Renal cortical epithelial cell (primary cell): ENCODE measurements around the gene FAM136A. TPM values are rescaled to one million over a fixed set of nuclear protein-coding genes. Genes with fewer than 3 reads are reported as not detected.
"Not testable (repeated sequence)": the region's sequence is repeated elsewhere in the genome, so short reads cannot be mapped to it uniquely, and the experiment has no call there.

Source experiments
- DNase-seq: peaks from one replicate; pipeline ENCODE4 v3.0.0-alpha.2; 2011; ENCODE audit warnings: low read depth
- total RNA-seq: library from RNA; depleted of rRNA; stranded (reverse); fragments of >200 nt; gene quantifications from 2 replicates; pipeline ENCODE4 v1.2.3, GENCODE V29; 2014

The FAM136A gene
- total RNA-seq, 1 donor from 2014 or later: 48.4 TPM

DNA sequence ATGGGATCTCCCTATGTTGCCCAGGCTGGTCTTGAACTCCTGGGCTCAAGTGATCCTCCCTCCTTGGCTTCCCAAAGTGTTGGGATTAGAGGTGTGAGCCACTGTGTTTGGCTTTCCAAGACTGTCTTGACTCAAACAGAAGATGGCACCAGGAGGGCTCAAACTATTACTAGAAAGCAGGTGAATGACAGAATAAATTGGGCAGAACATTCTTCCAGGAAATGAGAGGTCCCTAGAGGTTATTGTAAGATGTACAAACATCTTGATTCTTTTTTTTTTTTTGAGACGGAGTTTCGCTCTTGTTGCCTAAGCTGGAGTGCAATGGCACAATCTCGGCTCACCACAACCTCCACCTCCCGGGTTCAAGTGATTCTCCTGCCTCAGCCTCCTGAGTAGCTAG, 4.0 kb downstream of the FAM136A start:
- not testable (repeated sequence) for DNase-seq

DNA sequence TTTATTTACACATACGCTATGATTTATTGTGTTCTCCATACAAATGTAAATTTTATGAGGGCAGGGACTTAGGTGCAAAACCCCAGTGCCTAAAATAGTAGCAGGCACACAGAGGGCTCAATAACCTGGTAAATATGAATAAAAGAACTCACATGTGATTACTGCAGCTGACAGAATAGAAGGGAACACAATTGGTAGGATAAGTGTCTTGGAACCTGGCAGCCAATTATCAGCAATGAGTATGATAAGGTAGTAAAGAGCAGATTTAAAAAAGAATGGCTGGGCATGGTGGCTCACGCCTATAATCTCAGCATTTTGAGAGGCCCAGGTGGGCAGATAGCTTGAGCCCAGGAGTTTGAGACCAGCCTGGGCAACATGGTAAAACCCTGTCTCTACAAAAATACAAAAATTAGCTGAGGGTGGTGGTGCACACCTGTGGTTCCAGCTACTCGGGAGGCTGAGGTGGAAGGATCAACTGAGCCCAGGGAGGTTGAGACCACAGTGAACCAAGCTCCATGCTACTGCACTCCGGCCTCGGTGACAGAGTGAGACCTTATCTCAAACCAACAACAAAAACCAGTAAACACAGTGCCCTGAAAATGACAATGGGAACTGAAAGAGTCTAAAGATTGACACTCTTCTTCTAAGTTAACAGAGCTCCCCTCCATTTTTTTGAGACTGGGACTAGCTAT, 18.2 kb downstream of the FAM136A start:
- DNase-seq: no peak

DNA sequence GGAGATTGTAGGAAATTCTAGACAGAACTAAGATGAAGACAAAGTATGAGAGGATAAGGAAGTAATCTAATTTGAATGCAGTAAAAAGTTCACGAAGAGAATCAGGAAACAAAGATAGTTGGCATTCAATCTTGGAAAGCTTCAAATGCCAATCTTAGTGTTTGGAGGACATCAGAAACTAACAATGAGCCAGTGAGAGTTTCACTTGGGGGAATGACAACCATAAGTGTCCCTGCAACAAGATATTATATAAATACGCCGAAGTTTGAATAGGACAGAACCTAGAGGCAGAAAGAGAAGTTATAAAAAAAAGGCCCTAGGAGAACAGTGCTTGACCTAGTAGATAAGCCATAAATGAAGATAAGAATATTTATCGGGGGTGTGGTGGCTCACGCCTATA, 19.4 kb downstream of the FAM136A start:
- DNase-seq: no peak

DNA sequence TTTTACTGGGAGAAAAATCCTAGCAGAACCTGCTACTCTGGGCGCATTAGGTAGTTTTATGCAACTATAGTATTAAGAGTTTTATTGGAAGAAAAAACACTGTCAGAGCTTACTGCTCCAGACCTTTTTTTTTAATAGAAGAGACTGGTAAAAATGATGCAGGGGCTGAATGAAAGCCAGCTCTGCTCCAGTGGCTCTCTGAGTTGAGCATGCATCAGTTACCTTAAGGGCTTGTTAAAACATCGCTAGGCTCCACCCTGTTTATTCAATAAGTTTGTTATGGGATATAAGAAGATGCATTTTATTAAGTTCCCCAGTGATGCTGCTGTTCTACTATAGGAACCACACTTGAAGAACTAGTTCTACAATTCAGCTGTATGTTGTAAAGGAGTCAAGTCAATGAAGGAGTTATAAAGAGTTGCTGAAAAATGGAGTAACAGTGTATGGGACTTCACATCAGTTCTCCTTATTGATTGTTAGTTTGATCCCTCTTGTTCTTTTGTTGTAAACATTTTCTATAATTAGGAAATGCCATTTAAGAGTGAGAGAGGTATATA, 21.5 kb downstream of the FAM136A start:
- DNase-seq: no peak

DNA sequence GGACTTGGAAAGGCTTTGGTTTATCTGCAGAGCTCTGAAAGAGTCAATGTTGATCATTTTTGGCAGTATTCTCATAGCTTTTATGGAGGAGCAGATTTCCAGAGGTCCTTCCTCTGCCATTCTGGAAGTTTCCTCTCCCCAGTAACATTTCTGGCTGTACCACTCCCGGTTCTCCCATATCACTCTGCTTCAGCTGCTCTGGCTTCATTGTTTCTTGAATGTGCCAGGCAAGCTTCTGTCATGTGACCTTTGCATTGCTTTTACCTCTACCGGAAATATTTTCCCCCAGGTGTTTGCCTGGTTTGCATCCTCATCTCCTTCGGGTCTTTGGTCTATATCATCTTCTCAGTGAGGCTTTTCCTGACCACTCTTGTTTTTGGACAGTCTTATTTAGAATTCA, 31.5 kb downstream of the FAM136A start:
- DNase-seq: no peak

DNA sequence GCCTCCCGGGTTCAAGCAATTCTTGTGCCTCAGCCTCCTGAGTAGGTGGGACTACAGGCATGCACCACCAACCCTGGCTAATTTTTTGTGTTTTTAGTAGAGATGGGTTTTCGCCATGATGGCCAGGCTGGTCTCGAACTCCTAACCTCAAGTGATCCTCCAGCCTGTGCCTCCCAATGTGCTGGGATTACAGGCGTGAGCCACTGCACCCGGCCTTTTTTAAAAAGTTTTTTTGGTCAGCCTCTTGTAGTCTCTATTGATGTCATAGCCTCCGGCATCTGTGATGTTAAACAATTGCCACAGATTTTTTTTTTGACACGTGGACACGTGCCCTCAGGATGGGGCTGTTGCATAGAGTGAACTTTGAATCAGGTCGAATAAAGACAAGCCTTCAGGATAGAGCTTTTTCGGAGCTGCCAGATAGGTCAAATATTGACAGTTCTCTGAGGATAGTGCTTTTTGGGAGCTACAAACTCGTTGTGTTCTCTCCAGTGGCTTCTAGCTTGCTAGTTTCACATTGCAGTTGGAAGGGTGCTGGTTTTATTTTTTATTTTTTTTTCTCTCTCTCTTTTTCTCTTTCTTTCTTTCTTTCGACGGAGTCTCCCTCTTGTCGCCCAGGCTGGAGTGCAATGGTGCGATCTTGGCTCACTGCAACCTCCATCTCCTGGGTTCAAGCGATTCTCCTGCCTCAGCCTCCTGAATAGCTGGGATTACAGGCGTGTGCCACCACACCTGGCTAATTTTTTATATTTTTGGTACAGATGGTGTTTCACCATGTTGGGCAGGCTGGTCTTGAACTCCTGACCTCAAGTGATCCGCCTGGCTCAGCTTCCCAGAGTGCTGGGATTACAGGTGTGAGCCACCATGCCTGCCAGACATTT, 32.2 kb downstream of the FAM136A start:
- DNase-seq: not testable (repeated sequence)

DNA sequence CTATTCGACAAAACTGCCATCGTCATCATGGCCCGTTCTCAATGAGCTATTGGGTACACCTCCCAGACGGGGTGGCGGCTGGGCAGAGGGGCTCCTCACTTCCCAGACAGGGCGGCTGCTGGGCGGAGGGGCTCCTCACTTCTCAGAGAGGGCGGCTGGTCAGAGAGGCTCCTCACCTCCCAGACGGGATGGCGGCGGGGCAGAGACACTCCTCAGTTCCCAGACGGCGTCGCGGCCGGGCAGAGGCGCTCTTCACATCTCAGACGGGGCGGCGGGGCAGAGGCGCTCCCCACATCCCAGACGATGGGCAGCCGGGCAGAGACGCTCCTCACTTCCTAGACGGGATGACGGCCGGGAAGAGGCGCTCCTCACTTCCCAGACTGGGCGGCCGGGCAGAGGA, 34.9 kb downstream of the FAM136A start:
- DNase-seq: not testable (repeated sequence)

DNA sequence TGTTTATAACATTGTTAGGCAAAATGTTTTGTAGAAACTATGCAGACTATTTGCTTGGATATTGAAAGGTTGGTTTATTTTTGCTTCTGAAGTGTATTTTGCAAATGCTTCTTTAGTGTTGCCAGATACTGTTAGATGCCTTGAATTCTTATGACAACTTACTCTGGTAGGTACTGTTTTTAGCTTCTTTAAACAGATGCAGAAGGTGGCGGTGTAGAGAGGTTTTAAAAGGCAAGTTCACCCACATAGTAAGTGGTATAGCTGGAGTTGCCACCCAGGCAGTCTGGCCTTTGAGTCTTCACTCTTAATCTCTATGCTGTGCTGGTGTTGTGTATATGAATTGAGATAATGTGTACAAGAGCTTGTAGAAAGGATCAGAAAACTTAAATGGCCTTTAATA, 40.4 kb downstream of the FAM136A start:
- DNase-seq: no peak

DNA sequence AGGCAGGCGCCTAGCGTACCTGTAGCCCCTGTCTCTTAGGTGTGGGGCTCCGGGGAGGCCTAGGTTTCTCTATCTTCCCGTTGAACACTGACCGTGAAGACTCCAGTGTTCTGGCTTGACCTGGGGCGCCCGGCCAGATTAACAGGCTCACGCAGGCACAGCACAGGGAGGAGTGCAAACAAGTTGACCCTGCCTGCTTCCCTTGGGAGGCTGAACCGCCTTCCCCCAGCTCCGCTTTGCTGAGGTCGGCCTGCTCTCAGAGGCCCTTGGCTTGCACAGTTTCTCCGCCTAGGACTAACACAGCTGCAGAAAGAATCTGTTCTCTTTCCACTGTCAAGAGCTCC, 43.4 kb downstream of the FAM136A start:
- no peak for DNase-seq

DNA sequence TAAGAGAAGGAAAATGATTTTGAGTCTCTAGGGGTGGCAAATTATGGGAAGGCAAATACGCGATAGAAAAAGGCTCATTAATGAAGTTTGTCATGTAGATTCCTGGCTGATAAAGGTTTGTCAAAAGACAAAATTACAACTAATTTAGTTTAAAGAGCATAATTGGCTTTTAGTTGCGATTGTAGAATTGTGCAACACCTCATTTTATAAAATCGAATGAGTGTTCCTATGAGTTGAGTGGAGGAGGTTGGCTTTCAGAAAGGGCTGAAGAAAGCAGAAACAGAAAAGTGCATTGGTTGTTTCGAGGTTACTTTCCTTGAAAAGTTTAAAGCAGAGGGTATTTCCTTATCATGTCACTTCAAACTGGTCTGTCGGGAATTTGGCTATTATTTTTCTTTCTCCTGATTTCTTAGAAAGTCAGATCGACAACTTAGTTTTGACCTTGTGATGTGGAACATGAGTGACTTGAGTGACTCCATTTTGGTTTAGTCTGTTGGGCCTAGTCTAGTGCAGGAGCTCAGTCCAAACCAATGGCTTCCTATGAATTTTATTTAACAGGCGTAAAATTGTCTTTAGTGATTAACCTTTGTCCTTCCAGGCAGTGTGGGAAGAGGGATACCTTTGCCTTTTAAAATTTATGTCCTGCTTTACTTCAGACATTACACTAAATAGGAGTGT, 46.1 kb downstream of the FAM136A start:
- DNase-seq: no peak

DNA sequence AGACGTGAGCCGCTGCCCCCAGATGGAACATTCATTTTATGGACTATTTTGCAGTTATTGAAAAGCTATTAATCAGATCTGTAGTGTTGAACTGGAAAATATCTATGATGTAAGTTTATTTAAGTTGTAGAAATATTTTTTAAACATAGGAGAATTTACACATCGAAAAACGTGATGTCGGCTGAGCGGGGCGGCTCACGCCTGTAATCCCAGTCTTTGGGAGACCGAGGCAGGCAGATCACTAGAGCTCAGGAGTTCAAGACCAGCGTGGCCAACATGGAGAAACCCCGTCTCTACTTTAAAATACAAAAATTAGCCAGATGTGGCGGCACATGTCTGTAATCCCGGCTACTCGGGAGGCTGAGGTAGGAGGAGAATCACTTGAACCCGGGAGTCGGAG, 51.4 kb downstream of the FAM136A start:
- no peak for DNase-seq

DNA sequence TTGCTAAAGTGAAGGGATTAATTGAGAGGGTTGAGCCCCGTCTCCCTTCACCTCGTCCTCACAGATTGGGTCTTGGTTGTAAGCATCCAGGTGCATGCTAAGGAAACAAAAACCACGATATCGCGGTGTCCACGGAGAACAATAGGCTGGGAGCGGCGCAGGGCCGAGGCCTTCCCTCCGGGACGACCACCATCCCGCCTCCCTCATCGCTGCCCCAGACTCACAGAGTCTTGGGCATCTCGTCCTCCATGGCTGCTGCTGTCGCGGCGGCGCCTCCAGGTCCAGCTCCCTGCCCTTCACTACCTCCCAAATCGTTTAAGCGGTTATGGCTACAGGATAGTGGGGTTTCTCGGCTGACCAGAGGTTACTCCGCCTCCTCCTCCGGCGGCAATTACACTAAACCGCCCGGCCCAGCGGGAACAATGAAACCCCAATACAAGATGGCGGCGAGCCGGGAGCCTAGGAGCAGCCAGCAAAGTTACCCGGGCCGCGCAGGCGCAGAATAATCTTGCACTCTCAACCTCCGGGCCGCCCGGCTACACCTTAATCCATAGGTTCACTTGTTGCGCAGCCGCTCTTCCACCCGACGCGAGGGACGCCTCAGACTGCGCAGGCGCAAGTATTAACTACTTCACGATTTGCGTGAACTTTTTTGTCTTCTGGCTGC, 53.6 kb downstream of the FAM136A start, which contains the start of gene TIA1:
TIA1 (minus strand) TSS at position 448 of the 667 bp plus-strand sequence; CDS start at position 250, 198 bp downstream.
- peak; percentile 94 for DNase-seq

DNA sequence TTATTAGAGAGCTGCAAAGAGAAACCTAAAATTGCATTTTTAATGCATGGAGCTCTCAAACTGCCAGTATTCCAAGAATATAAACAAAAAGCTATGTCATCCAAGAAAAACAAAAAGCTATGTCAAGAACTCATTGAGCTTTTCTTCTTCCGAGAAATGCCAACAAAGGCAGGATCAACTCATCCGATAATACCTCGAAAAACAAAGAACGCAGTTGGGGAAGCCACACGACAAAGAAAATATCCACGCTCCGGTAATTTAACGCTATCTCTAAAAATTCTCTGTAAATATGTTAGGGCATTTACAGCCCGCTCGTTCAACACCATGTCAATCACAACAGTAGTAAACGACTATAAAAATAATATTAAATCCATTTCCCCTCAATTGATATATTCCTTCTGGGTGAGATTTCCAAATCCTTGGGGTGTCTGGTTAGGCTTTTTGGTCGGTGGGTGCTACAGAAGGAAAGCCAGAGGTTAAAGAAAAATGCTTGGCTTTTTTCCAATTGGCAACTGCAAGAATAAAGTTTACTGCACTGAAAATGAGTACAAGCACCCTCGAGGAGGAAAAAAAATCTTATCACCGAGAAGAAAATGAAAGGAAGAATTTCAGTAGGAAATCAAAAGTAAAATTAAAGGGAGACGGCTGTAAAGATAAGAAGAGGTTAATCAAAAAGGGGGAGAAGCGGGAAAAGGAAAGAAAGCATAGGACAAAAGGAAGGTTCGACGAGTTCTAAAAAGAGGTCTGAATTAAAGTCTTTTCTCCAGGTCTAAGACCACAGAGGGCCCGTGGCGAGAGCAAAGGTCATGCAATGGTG, 54.3 kb downstream of the FAM136A start:
- peak; percentile 27 for DNase-seq

Other genes starting within 250 kb of the FAM136A start
- gene PCBP1, start 214.6 kb downstream of the FAM136A start, total RNA-seq: 24.7 and 103 TPM in 2 replicates
- 8.9 and 20.8 TPM in 2 replicates for gene C2orf42, start 111.0 kb downstream of the FAM136A start, total RNA-seq
- 35.8 and 154 TPM in 2 replicates for gene TIA1, start 53.4 kb downstream of the FAM136A start, total RNA-seq
- gene PCYOX1, start 43.9 kb downstream of the FAM136A start, total RNA-seq: 44.8 and 107 TPM in 2 replicates
- 100 and 375 TPM in 2 replicates for gene SNRPG, start 8.3 kb downstream of the FAM136A start, total RNA-seq